Thyroid gland (tissue), 4 donors: ENCODE data around the gene SH3BP1. TPM values are rescaled to one million over a fixed set of nuclear protein-coding genes. Genes with fewer than 3 reads are reported as not detected.

Experiments
- DNase-seq, 2 donors: peaks; one replicate each; pipeline ENCODE4 v3.0.0-alpha.2; 2019
- H3K27ac ChIP-seq, 3 donors: fragments of 200-600 bp; sonication (generic); 1 replicate in 2 of 3; 2 replicates in 1 of 3; pipeline ENCODE4 v1.5.1; 2016 to 2019; ENCODE audit warnings: mild to moderate bottlenecking in 1 of 3, moderate library complexity in 1 of 3
- H3K27me3 ChIP-seq: fragments of 200-600 bp; sonication (generic); one replicate; pipeline ENCODE4 v1.5.1; 2019
- H3K36me3 ChIP-seq, 2 donors: fragments of 200-600 bp; sonication (generic); one replicate each; pipeline ENCODE4 v1.5.1; 2016 to 2019
- H3K4me1 ChIP-seq, 2 donors: fragments of 200-600 bp; sonication (generic); one replicate each; pipeline ENCODE4 v1.5.1; 2017 to 2019
- H3K4me3 ChIP-seq, 3 donors: fragments of 200-600 bp; sonication (generic); replicated peaks in 1 of 3; 1 replicate in 2 of 3; 2 replicates in 1 of 3; pipeline ENCODE4 v1.5.1; 2016; ENCODE audit warnings: mild to moderate bottlenecking in 1 of 3
- H3K9me3 ChIP-seq: fragments of 200-600 bp; sonication (generic); one replicate; pipeline ENCODE4 v1.5.1; 2017
- CTCF ChIP-seq, 6 experiments: fragments of 200-600 bp in 3 of 6; fragments of 450-650 bp in 3 of 6; sonication (generic) in 3 of 6; IDR thresholded peaks; one replicate each; pipeline ENCODE4 v1.5.1; 2016 to 2019; ENCODE audit warnings: antibody characterized with exemption in 6 of 6, mild to moderate bottlenecking in 2 of 6, inconsistent platforms in 1 of 6, moderate library complexity in 1 of 6
- POLR2A ChIP-seq, 2 donors: fragments of 450-650 bp; IDR thresholded peaks; one replicate each; pipeline ENCODE4 v1.6.1; 2017; ENCODE audit warnings: antibody characterized with exemption in 2 of 2, mild to moderate bottlenecking in 2 of 2, moderate library complexity in 1 of 2
- WGBS, 2 donors: methylation state at CpG; one replicate each; pipeline ENCODE4 v1.1.5; 2017; 5-methylcytosine and 5-hydroxymethylcytosine counted together
- intact Hi-C: fragments of 100-400 bp; cut with DNase I; formaldehyde crosslinking; loops from one replicate; pipeline ENCODE4 v1.15.1; 2023
- total RNA-seq, 4 donors: library from RNA; depleted of rRNA; stranded (reverse); fragments of >200 nt; gene quantifications; one replicate each; pipeline ENCODE4 v1.2.3, GENCODE V29; 2016

The SH3BP1 gene
- total RNA-seq, 4 donors from 2014 or later = 0.81 to 10.1 (median 3.3) TPM

GRCh38 chr22:37623075-37624016, 16.1 kb upstream of the SH3BP1 start:
- peak; percentile 52 to 55 for DNase-seq
- WGBS, 2 donors = 29 to 74% methylated on average over 3 to 19 of the region's 22 CpGs
- peak; percentile 43 to 90 (median 58) for TF ChIP-seq CTCF (IDR thresholded peaks at IDR 0.05)
- TF ChIP-seq POLR2A (IDR thresholded peaks at IDR 0.05) = no peak
- Histone ChIP-seq H3K36me3 (peaks cover 18 to 25% of the 10 kb centered on the region in 2 donors), H3K27me3 (no peaks in the 10 kb centered on the region), H3K9me3 (no peaks in the 10 kb centered on the region), H3K4me1 (peaks cover 0 to 21% of the 10 kb centered on the region in 2 donors), H3K4me3 (no peak overlapping the region), H3K27ac (no peak overlapping the region)
- intact Hi-C loops = no loop called here

GRCh38 chr22:37624017-37624365, 15.5 kb upstream of the SH3BP1 start:
- H3K4me1 ChIP-seq = peaks cover 0 to 21% of the 10 kb centered on the region in 2 donors
- H3K9me3 ChIP-seq = no peaks in the 10 kb centered on the region
- no peak for DNase-seq
- WGBS, 2 donors = 75 to 89% methylated on average over 4 to 6 of the region's 6 CpGs
- no peaks in the 10 kb centered on the region for H3K27me3 ChIP-seq
- no peak overlapping the region for H3K27ac ChIP-seq
- intact Hi-C loops = no loop called here
- H3K4me3 ChIP-seq = no peak overlapping the region
- TF ChIP-seq CTCF (IDR thresholded peaks at IDR 0.05) = no peak
- TF ChIP-seq POLR2A (IDR thresholded peaks at IDR 0.05) = no peak
- H3K36me3 ChIP-seq = peaks cover 16 to 20% of the 10 kb centered on the region in 2 donors

- peaks cover 24 to 25% of the 10 kb centered on the region in 2 donors for H3K36me3 ChIP-seq
- TF ChIP-seq POLR2A (IDR thresholded peaks at IDR 0.05) = no peak
- TF ChIP-seq CTCF (IDR thresholded peaks at IDR 0.05) = no peak
Measured at GRCh38 chr22:37624876-37625275, 14.6 kb upstream of the SH3BP1 start.

GRCh38 chr22:37625737-37626136, 13.7 kb upstream of the SH3BP1 start:
- DNase-seq = no peak
- Histone ChIP-seq H3K36me3 (peaks cover 25 to 29% of the 10 kb centered on the region in 2 donors), H3K9me3 (no peaks in the 10 kb centered on the region), H3K4me3 (no peak overlapping the region), H3K27ac (no peak overlapping the region), H3K27me3 (no peaks in the 10 kb centered on the region), H3K4me1 (peaks cover 0 to 21% of the 10 kb centered on the region in 2 donors)
- intact Hi-C loops = loop anchor here (5.0 kb wide), 1 partner anchor 52 kb away; the partner anchor contains the start of gene LGALS1
- no peak for TF ChIP-seq CTCF (IDR thresholded peaks at IDR 0.05)
- no peak for TF ChIP-seq POLR2A (IDR thresholded peaks at IDR 0.05)
- 84 to 93% methylated on average over 6 to 7 of the region's 14 CpGs for WGBS, 2 donors

More at GRCh38 chr22:37624876-37625275, 14.6 kb upstream of the SH3BP1 start:
- DNase-seq = no peak
- Histone ChIP-seq H3K4me3 (no peak overlapping the region), H3K9me3 (no peaks in the 10 kb centered on the region), H3K27ac (no peak overlapping the region), H3K4me1 (peaks cover 0 to 21% of the 10 kb centered on the region in 2 donors), H3K27me3 (no peaks in the 10 kb centered on the region)
- 95 to 97% methylated on average over 5 to 7 of the region's 7 CpGs for WGBS, 2 donors
- intact Hi-C loops = loop anchor here (5.0 kb wide), 1 partner anchor 52 kb away; the partner anchor contains the start of gene LGALS1

GRCh38 chr22:37626144-37626543, 13.3 kb upstream of the SH3BP1 start:
- H3K27me3 ChIP-seq = no peaks in the 10 kb centered on the region
- 52 to 84% methylated on average over 5 to 10 of the region's 11 CpGs for WGBS, 2 donors
- no peak overlapping the region for H3K4me3 ChIP-seq
- peak overlapping the region in 1 of 3 donors; percentile 31 for H3K27ac ChIP-seq
- TF ChIP-seq POLR2A (IDR thresholded peaks at IDR 0.05) (no peak), CTCF (IDR thresholded peaks at IDR 0.05) (no peak)
- no peak for DNase-seq
- peaks cover 22 to 28% of the 10 kb centered on the region in 2 donors for H3K36me3 ChIP-seq
- peaks cover 0 to 21% of the 10 kb centered on the region in 2 donors for H3K4me1 ChIP-seq
- intact Hi-C loops = loop anchor here (5.0 kb wide), 1 partner anchor 51 kb away; the partner anchor contains the start of gene LGALS1
- H3K9me3 ChIP-seq = no peaks in the 10 kb centered on the region
